GM13977 (cell line): ENCODE data around the gene LRP1B.

Experiments used
- DNase-seq: peaks from one replicate; pipeline ENCODE4 v3.0.0; 2012; ENCODE audit warnings: low spot score
- CTCF ChIP-seq: IDR thresholded peaks from 2 replicates; pipeline ENCODE4 v1.5.1; 2012; ENCODE audit warnings: mild to moderate bottlenecking, control low read depth; ENCODE audit not compliant: insufficient read depth; ENCODE audit errors: extremely low read depth, missing control alignments
- in situ Hi-C: fragments of 300-500 bp; cut with MboI; formaldehyde crosslinking; loops from one replicate; pipeline ENCODE4 v1.12.0; 2022; ENCODE audit warnings: low sequenced_read_pairs, low pct_unique_long_range_greater_than_20kb, mixed read lengths, inconsistent platforms; ENCODE audit not compliant: unreplicated experiment

LRP1B gene

GRCh38 chr2:140855471-140855870, 1275.3 kb downstream of the LRP1B start:
- no peak for TF ChIP-seq CTCF
- in situ Hi-C loops, result no loop called here
- no peak for DNase-seq

- in situ Hi-C loops, result no loop called here
- no peak for TF ChIP-seq CTCF
- no peak for DNase-seq
Observed at GRCh38 chr2:140851258-140851981, 1279.4 kb downstream of the LRP1B start.

GRCh38 chr2:140843186-140843585, 1287.6 kb downstream of the LRP1B start:
- in situ Hi-C loops, result no loop called here
- DNase-seq, result no peak
- no peak for TF ChIP-seq CTCF

- no peak for TF ChIP-seq CTCF
- in situ Hi-C loops, result no loop called here
- no peak for DNase-seq
Observed at GRCh38 chr2:140842110-140842509, 1288.7 kb downstream of the LRP1B start.

GRCh38 chr2:140841141-140841540, 1289.7 kb downstream of the LRP1B start:
- no peak for TF ChIP-seq CTCF
- in situ Hi-C loops, result no loop called here

GRCh38 chr2:140836826-140837225, 1294.0 kb downstream of the LRP1B start:
- no peak for TF ChIP-seq CTCF
- no peak for DNase-seq
- in situ Hi-C loops, result no loop called here

More at GRCh38 chr2:140841141-140841540, 1289.7 kb downstream of the LRP1B start:
- no peak for DNase-seq
